ENCODE results near the gene RILPL2. TPM values are rescaled to one million over a fixed set of nuclear protein-coding genes. Genes with fewer than 3 reads are reported as not detected.

The RILPL2 gene
- total and polyA plus RNA-seq, 2 of the 13 experiments (the other 11 are each of a cell fraction or from before 2014, with no cell fraction given): 2.7 to 8.1 TPM

GRCh38 chr12:123472438-123472849 lies 36.0 kb upstream of the RILPL2 start (continued):
- TF ChIP-seq ZNF407 (CRISPR knock-in tag; IDR thresholded peaks at IDR 0.05; ENCODE audit: not compliant biosample characterization): no peak
- TF ChIP-seq, protein P1, sequence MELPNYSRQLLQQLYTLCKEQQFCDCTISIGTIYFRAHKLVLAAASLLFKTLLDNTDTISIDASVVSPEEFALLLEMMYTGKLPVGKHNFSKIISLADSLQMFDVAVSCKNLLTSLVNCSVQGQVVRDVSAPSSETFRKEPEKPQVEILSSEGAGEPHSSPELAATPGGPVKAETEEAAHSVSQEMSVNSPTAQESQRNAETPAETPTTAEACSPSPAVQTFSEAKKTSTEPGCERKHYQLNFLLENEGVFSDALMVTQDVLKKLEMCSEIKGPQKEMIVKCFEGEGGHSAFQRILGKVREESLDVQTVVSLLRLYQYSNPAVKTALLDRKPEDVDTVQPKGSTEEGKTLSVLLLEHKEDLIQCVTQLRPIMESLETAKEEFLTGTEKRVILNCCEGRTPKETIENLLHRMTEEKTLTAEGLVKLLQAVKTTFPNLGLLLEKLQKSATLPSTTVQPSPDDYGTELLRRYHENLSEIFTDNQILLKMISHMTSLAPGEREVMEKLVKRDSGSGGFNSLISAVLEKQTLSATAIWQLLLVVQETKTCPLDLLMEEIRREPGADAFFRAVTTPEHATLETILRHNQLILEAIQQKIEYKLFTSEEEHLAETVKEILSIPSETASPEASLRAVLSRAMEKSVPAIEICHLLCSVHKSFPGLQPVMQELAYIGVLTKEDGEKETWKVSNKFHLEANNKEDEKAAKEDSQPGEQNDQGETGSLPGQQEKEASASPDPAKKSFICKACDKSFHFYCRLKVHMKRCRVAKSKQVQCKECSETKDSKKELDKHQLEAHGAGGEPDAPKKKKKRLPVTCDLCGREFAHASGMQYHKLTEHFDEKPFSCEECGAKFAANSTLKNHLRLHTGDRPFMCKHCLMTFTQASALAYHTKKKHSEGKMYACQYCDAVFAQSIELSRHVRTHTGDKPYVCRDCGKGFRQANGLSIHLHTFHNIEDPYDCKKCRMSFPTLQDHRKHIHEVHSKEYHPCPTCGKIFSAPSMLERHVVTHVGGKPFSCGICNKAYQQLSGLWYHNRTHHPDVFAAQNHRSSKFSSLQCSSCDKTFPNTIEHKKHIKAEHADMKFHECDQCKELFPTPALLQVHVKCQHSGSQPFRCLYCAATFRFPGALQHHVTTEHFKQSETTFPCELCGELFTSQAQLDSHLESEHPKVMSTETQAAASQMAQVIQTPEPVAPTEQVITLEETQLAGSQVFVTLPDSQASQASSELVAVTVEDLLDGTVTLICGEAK (IDR thresholded peaks at IDR 0.05): no peak
- TF ChIP-seq, protein P1 (CRISPR knock-in tag; IDR thresholded peaks at IDR 0.05): no peak
- TF ChIP-seq RARA (CRISPR knock-in tag; IDR thresholded peaks at IDR 0.05): peak; percentile 90
- TF ChIP-seq MED13 (CRISPR knock-in tag; IDR thresholded peaks at IDR 0.05): no peak
- no peak for TF ChIP-seq ZNF260 (CRISPR knock-in tag; IDR thresholded peaks at IDR 0.05; ENCODE audit: borderline replicate concordance, low read depth)
- TF ChIP-seq YEATS4 (CRISPR knock-in tag; IDR thresholded peaks at IDR 0.05; ENCODE audit: borderline replicate concordance): peak; percentile 51; the same call in 1 of the 2 replicates
- peak; percentile 74; the same call in 1 of the 2 replicates for TF ChIP-seq ZMYM2 (CRISPR knock-in tag; IDR thresholded peaks at IDR 0.05)
- no peak for TF ChIP-seq TERF1 (CRISPR knock-in tag; IDR thresholded peaks at IDR 0.05)

Measured in HepG2 (cell line).